GM10266 (cell line): ENCODE results near the gene DYNLT2.

Experiments used
- DNase-seq: peaks from one replicate; pipeline ENCODE4 v3.0.0; 2012; ENCODE audit errors: extremely low spot score
- TF ChIP-seq, protein P1 (sequence below): IDR thresholded peaks from 2 replicates; pipeline ENCODE4 v1.5.1; 2012; ENCODE audit warnings: mild to moderate bottlenecking, low read depth; ENCODE audit not compliant: control insufficient read depth, insufficient read depth; ENCODE audit errors: missing control alignments

The DYNLT2 gene

DNA sequence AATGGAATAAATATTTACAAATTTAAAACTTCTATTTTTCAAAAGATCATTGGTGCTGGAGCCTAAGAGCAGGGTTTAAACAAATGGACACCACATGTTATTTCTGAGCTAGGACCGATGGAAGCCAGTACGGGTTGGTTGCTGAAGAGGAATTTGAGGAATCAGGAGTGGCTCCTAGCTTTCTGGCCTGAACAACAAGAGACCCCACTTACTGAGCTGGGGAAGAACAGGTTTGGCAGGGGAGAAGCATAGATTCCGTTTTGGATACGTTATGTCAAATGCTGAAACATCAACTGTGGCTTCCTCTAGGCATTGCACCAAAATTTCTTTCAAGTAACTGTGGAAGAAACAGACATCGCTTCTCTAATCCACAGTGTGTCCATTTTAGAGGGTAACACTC lies 56.2 kb downstream of the DYNLT2 start:
- TF ChIP-seq, protein P1, sequence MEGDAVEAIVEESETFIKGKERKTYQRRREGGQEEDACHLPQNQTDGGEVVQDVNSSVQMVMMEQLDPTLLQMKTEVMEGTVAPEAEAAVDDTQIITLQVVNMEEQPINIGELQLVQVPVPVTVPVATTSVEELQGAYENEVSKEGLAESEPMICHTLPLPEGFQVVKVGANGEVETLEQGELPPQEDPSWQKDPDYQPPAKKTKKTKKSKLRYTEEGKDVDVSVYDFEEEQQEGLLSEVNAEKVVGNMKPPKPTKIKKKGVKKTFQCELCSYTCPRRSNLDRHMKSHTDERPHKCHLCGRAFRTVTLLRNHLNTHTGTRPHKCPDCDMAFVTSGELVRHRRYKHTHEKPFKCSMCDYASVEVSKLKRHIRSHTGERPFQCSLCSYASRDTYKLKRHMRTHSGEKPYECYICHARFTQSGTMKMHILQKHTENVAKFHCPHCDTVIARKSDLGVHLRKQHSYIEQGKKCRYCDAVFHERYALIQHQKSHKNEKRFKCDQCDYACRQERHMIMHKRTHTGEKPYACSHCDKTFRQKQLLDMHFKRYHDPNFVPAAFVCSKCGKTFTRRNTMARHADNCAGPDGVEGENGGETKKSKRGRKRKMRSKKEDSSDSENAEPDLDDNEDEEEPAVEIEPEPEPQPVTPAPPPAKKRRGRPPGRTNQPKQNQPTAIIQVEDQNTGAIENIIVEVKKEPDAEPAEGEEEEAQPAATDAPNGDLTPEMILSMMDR = no peak
- DNase-seq = no peak

DNA sequence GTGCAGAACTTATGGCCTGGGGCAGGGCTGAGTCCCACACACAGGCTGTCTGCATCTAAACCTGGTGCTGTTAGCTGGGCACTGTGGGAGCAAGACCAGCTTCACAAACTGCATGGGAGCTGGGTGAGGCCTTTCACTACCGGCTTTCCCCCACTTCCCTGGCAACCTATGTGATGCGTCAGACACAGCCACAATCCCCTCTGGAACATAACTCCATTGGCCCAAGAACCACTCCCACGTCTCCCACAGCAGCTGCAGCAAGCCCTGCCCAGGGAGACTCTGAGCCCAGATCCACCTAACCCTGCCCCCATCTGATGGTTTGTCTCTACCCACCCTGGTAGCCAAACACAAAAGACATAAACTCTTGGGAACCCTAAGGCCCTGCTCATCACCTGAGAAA lies 58.9 kb downstream of the DYNLT2 start:
- TF ChIP-seq, protein P1 = no peak
- DNase-seq = no peak

DNA sequence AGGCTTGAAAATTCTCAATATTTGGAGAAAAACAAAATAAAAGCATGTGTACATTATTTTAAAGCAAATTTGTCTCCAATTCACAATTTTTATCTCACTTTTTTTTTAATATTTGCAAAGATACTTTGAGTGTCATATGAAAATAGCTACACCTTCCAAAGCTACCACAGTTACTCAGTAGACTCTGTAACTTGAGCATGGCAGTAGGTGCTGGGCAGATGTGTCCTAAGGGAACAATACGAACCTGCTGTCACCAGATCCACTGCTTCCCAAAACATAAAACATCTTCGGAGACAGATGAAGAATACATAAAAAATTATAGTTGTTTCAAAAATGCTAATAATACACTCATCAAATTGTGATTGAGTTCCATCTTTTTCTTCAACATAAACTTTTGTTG lies 60.1 kb downstream of the DYNLT2 start:
- DNase-seq = no peak
- TF ChIP-seq, protein P1 = no peak
